OCI-LY1 (cell line): Measurements from ENCODE around the gene HSPA12A.

Experiments used
- EZH2 ChIP-seq: fragments of 200-600 bp; sonication (generic), shearing (Covaris generic); IDR thresholded peaks from 2 replicates; pipeline ENCODE4 v1.8.0; 2017; ENCODE audit warnings: borderline replicate concordance, mixed run types, mild to moderate bottlenecking, antibody characterized with exemption, low read length, moderate library complexity, mixed read lengths
- TF ChIP-seq, protein P1 (sequence below): fragments of 200-600 bp; sonication (generic), shearing (Covaris generic); IDR thresholded peaks from 2 replicates; pipeline ENCODE4 v1.5.1; 2017; ENCODE audit warnings: mild to moderate bottlenecking, antibody characterized with exemption, low read length, moderate library complexity, mixed read lengths

- TF ChIP-seq, protein P1, sequence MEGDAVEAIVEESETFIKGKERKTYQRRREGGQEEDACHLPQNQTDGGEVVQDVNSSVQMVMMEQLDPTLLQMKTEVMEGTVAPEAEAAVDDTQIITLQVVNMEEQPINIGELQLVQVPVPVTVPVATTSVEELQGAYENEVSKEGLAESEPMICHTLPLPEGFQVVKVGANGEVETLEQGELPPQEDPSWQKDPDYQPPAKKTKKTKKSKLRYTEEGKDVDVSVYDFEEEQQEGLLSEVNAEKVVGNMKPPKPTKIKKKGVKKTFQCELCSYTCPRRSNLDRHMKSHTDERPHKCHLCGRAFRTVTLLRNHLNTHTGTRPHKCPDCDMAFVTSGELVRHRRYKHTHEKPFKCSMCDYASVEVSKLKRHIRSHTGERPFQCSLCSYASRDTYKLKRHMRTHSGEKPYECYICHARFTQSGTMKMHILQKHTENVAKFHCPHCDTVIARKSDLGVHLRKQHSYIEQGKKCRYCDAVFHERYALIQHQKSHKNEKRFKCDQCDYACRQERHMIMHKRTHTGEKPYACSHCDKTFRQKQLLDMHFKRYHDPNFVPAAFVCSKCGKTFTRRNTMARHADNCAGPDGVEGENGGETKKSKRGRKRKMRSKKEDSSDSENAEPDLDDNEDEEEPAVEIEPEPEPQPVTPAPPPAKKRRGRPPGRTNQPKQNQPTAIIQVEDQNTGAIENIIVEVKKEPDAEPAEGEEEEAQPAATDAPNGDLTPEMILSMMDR, result no peak
- no peak for TF ChIP-seq EZH2
These were observed 79.0 kb downstream of the HSPA12A start for GRCh38 chr10:116663342-116663741.
